Liver (tissue), 9 donors: ENCODE measurements around the gene RETREG1. TPM values are rescaled to one million over a fixed set of nuclear protein-coding genes. Genes with fewer than 3 reads are reported as not detected.

ENCODE experiments used
- DNase-seq: peaks from one replicate; pipeline ENCODE4 v3.0.0-alpha.2; 2017; ENCODE audit warnings: low spot score
- H3K27ac ChIP-seq, 2 donors: one replicate each; pipeline ENCODE4 v1.7.0; 2013; ENCODE audit warnings: inconsistent platforms in 2 of 2, low read length in 2 of 2, control low read depth in 1 of 2, low read depth in 1 of 2, mild to moderate bottlenecking in 1 of 2
- H3K27me3 ChIP-seq, 4 donors: one replicate each; pipeline versions ENCODE4 v1.6.1 to v1.7.0; 2013; ENCODE audit warnings: low read length in 3 of 4, inconsistent platforms in 1 of 4, mild to moderate bottlenecking in 1 of 4, moderate library complexity in 1 of 4; ENCODE audit not compliant: control insufficient read depth in 4 of 4, insufficient read depth in 4 of 4
- H3K36me3 ChIP-seq, 4 donors: one replicate each; pipeline versions ENCODE4 v1.6.1 to v1.7.0; 2013; ENCODE audit warnings: low read length in 3 of 4, mild to moderate bottlenecking in 3 of 4, low read depth in 1 of 4, moderate library complexity in 1 of 4; ENCODE audit not compliant: control insufficient read depth in 4 of 4, insufficient read depth in 3 of 4
- H3K4me1 ChIP-seq, 4 donors: one replicate each; pipeline versions ENCODE4 v1.6.1 to v1.7.0; 2013; ENCODE audit warnings: low read length in 3 of 4, mild to moderate bottlenecking in 3 of 4, moderate library complexity in 1 of 4; ENCODE audit not compliant: control insufficient read depth in 4 of 4, insufficient read depth in 4 of 4
- H3K4me3 ChIP-seq, 3 donors: one replicate each; pipeline versions ENCODE4 v1.6.1 to v1.7.0; 2013; ENCODE audit warnings: low read length in 3 of 3, control low read depth in 1 of 3, low read depth in 1 of 3, mild to moderate bottlenecking in 1 of 3
- H3K9ac ChIP-seq, 2 donors: one replicate each; pipeline ENCODE4 v1.7.0; 2013; ENCODE audit warnings: low read length in 2 of 2, mild to moderate bottlenecking in 2 of 2, moderate library complexity in 2 of 2, control low read depth in 1 of 2, low read depth in 1 of 2
- H3K9me3 ChIP-seq, 4 donors: one replicate each; pipeline versions ENCODE4 v1.6.1 to v1.7.0; 2013; ENCODE audit warnings: low read length in 3 of 4; ENCODE audit not compliant: control insufficient read depth in 4 of 4
- EGR1 ChIP-seq, 2 donors: IDR thresholded peaks; 2 replicates each; pipeline ENCODE4 v1.6.1; 2016 to 2018; ENCODE audit warnings: antibody characterized with exemption in 2 of 2, low read depth in 2 of 2
- FOXA1 ChIP-seq: IDR thresholded peaks from 2 replicates; pipeline ENCODE4 v1.6.1; 2016; ENCODE audit warnings: antibody characterized with exemption
- FOXA2 ChIP-seq: IDR thresholded peaks from 2 replicates; pipeline ENCODE4 v1.6.1; 2016; ENCODE audit warnings: antibody characterized with exemption
- GABPA ChIP-seq, 2 donors: IDR thresholded peaks in 1 of 2; conservative IDR thresholded peaks in 1 of 2; 2 replicates each; pipeline ENCODE4 v1.6.1; 2016; ENCODE audit warnings: antibody characterized with exemption in 2 of 2, mild to moderate bottlenecking in 1 of 2, moderate library complexity in 1 of 2
- HNF4A ChIP-seq, 2 donors: conservative IDR thresholded peaks; 2 replicates each; pipeline ENCODE4 v1.6.1; 2016; ENCODE audit warnings: antibody characterized with exemption in 2 of 2, mild to moderate bottlenecking in 2 of 2
- HNF4G ChIP-seq: IDR thresholded peaks from 2 replicates; pipeline ENCODE4 v1.6.1; 2016; ENCODE audit warnings: antibody characterized with exemption
- JUND ChIP-seq, 2 donors: IDR thresholded peaks; 2 replicates each; pipeline ENCODE4 v1.6.1; 2016; ENCODE audit warnings: antibody characterized with exemption in 2 of 2
- RXRA ChIP-seq, 2 donors: IDR thresholded peaks; 2 replicates each; pipeline ENCODE4 v1.6.1; 2017 to 2018; ENCODE audit warnings: antibody characterized with exemption in 2 of 2, mild to moderate bottlenecking in 1 of 2
- SP1 ChIP-seq: IDR thresholded peaks from 2 replicates; pipeline ENCODE4 v1.6.1; 2018; ENCODE audit warnings: antibody characterized with exemption, mild to moderate bottlenecking
- TAF1 ChIP-seq: conservative IDR thresholded peaks from 2 replicates; pipeline ENCODE4 v1.6.1; 2016; ENCODE audit warnings: antibody characterized with exemption, mild to moderate bottlenecking
- YY1 ChIP-seq: IDR thresholded peaks from 2 replicates; pipeline ENCODE4 v1.6.1; 2016; ENCODE audit warnings: antibody characterized with exemption, mild to moderate bottlenecking
- WGBS: extraction: QIAGEN DNeasy Blood & Tissue Kit; methylation state at CpG from one replicate; pipeline ENCODE4 v1.1.7; 2013; 5-methylcytosine and 5-hydroxymethylcytosine counted together
- polyA plus RNA-seq, 2 donors: library from polyadenylated mRNA; stranded (reverse) in 1 of 2; unstranded in 1 of 2; fragments of 200-250 nt in 1 of 2; fragments of >200 nt in 1 of 2; fragmentation: Nextera tagmentation in 1 of 2; extraction: Ambion mirVana in 1 of 2; gene quantifications; one replicate each; pipeline versions ENCODE4 v1.2.1 to v1.2.3, GENCODE V29; 2013 to 2015
- total RNA-seq, 2 donors: library from RNA; depleted of rRNA; stranded (reverse); fragments of >200 nt; gene quantifications; one replicate each; pipeline ENCODE4 v1.2.3, GENCODE V29; 2014
- TF ChIP-seq, protein P1 (sequence below): fragments of 150-350 bp; IDR thresholded peaks from 2 replicates; pipeline ENCODE4 v1.5.1; 2017; ENCODE audit warnings: improper control_type of control experiment, low read depth, low read length; ENCODE audit not compliant: missing input control
- TF ChIP-seq, protein P2 (sequence below): IDR thresholded peaks from 2 replicates; pipeline ENCODE4 v1.6.1; 2016; ENCODE audit warnings: antibody characterized with exemption
- TF ChIP-seq, protein P3 (sequence below): IDR thresholded peaks from 2 replicates; pipeline ENCODE4 v1.6.1; 2016; ENCODE audit warnings: antibody characterized with exemption
- TF ChIP-seq, protein P4 (sequence below): IDR thresholded peaks from 2 replicates; pipeline ENCODE4 v1.6.1; 2016; ENCODE audit warnings: antibody characterized with exemption, mild to moderate bottlenecking
- donor health status: healthy.
- donor health status: healthy.
- donor health status: healthy.
- donor health status: healthy.
- donor health status: healthy.

RETREG1 gene
- total and polyA plus RNA-seq, 4 donors, result 0.70 to 28.1 (median 4.2) TPM

DNA sequence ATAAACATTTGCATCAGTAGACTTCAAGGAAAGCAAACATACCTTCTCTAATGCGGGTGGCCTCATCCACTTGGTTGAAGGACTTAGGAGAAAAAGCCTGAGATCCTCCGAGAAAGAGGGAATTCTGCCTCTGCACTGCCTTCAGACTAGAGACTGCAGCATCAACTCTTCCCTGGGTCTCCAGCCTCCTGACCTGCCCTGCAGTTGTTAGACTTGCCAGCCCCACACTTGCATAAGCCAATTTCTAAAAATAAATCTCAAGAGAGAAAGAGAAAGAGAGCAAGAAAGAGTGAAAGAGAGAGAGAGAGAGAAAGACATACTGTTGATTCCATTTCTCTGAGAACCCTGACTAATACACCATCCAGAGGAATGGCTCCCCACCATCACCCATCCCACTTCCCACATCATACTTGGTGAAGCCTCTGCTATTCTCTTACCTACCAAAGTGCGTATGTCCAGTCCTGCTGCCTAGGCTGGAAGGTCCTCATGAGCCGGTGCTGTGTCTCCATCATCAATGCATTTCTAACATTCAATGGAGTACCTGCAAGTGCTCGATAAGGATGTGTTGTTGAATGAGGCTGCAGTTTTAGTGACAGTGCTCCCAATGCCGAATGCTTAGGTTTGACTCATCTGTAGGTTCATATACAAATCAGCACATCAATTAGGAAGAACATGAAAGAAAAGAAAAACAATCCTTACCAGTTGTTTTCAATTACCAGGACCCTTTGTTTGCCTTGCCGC, 186.3 kb downstream of the RETREG1 start:
- Histone ChIP-seq H3K27ac (no peak overlapping the region), H3K36me3 (no peaks in the 10 kb centered on the region), H3K9ac (no peak overlapping the region), H3K4me3 (no peak overlapping the region), H3K4me1 (no peaks in the 10 kb centered on the region), H3K9me3 (no peaks in the 10 kb centered on the region), H3K27me3 (peaks cover 0 to 2% (median 0%) of the 10 kb centered on the region in 4 donors)
- no peak for DNase-seq
- 84% methylated on average over 7 of the region's 7 CpGs for WGBS
- TF ChIP-seq, protein P1, sequence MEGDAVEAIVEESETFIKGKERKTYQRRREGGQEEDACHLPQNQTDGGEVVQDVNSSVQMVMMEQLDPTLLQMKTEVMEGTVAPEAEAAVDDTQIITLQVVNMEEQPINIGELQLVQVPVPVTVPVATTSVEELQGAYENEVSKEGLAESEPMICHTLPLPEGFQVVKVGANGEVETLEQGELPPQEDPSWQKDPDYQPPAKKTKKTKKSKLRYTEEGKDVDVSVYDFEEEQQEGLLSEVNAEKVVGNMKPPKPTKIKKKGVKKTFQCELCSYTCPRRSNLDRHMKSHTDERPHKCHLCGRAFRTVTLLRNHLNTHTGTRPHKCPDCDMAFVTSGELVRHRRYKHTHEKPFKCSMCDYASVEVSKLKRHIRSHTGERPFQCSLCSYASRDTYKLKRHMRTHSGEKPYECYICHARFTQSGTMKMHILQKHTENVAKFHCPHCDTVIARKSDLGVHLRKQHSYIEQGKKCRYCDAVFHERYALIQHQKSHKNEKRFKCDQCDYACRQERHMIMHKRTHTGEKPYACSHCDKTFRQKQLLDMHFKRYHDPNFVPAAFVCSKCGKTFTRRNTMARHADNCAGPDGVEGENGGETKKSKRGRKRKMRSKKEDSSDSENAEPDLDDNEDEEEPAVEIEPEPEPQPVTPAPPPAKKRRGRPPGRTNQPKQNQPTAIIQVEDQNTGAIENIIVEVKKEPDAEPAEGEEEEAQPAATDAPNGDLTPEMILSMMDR, result no peak
- TF ChIP-seq HNF4A (conservative IDR thresholded peaks at IDR 0.05) (no peak), RXRA (IDR thresholded peaks at IDR 0.05) (no peak), TAF1 (no peak), FOXA1 (no peak), GABPA (IDR thresholded peaks at IDR 0.05 in 1 of 2, conservative IDR thresholded peaks at IDR 0.05 in 1 of 2) (no peak), EGR1 (IDR thresholded peaks at IDR 0.05; ENCODE audit: low read depth in 2 of 2) (no peak), YY1 (no peak)
- TF ChIP-seq, protein P2, sequence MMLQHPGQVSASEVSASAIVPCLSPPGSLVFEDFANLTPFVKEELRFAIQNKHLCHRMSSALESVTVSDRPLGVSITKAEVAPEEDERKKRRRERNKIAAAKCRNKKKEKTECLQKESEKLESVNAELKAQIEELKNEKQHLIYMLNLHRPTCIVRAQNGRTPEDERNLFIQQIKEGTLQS, result no peak

DNA sequence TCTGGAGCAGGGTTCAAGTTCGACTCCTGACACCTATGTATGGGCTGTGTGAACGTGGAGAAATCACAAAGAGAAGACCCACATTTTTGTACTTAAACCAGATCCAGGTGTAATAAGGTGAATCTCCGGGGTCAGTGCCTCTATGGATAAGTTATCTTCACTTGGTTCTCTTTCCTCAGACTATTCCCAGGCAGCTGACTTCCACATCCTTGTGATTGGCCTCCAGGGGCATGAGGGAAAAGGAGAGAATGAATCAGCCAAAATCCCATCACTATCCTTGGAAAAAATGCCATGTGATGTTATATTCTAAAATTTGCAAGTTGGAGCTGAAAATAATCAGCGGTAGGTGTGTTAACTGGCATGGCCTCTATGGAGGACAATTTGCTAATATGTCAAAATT, 188.4 kb downstream of the RETREG1 start:
- Histone ChIP-seq H3K27me3 (peaks cover 0 to 2% (median 0%) of the 10 kb centered on the region in 4 donors), H3K4me1 (no peaks in the 10 kb centered on the region), H3K4me3 (no peak overlapping the region), H3K9ac (no peak overlapping the region), H3K27ac (no peak overlapping the region), H3K9me3 (no peaks in the 10 kb centered on the region), H3K36me3 (no peaks in the 10 kb centered on the region)
- no peak for DNase-seq
- TF ChIP-seq, protein P2, result no peak
- TF ChIP-seq FOXA2, result no peak
- TF ChIP-seq, protein P3, sequence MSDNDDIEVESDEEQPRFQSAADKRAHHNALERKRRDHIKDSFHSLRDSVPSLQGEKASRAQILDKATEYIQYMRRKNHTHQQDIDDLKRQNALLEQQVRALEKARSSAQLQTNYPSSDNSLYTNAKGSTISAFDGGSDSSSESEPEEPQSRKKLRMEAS, result no peak
- no peak for TF ChIP-seq RXRA (IDR thresholded peaks at IDR 0.05)
- TF ChIP-seq EGR1 (IDR thresholded peaks at IDR 0.05; ENCODE audit: low read depth in 2 of 2), result no peak
- no peak for TF ChIP-seq HNF4G
- TF ChIP-seq SP1, result no peak
- TF ChIP-seq, protein P1, result no peak
- TF ChIP-seq HNF4A (conservative IDR thresholded peaks at IDR 0.05), result no peak
- no peak for TF ChIP-seq JUND (IDR thresholded peaks at IDR 0.05)
- TF ChIP-seq, protein P4, sequence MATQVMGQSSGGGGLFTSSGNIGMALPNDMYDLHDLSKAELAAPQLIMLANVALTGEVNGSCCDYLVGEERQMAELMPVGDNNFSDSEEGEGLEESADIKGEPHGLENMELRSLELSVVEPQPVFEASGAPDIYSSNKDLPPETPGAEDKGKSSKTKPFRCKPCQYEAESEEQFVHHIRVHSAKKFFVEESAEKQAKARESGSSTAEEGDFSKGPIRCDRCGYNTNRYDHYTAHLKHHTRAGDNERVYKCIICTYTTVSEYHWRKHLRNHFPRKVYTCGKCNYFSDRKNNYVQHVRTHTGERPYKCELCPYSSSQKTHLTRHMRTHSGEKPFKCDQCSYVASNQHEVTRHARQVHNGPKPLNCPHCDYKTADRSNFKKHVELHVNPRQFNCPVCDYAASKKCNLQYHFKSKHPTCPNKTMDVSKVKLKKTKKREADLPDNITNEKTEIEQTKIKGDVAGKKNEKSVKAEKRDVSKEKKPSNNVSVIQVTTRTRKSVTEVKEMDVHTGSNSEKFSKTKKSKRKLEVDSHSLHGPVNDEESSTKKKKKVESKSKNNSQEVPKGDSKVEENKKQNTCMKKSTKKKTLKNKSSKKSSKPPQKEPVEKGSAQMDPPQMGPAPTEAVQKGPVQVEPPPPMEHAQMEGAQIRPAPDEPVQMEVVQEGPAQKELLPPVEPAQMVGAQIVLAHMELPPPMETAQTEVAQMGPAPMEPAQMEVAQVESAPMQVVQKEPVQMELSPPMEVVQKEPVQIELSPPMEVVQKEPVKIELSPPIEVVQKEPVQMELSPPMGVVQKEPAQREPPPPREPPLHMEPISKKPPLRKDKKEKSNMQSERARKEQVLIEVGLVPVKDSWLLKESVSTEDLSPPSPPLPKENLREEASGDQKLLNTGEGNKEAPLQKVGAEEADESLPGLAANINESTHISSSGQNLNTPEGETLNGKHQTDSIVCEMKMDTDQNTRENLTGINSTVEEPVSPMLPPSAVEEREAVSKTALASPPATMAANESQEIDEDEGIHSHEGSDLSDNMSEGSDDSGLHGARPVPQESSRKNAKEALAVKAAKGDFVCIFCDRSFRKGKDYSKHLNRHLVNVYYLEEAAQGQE, result no peak
- 82% methylated on average over 4 of the region's 4 CpGs for WGBS
